Astrocyte of the spinal cord (primary cell): ENCODE results near the gene CTTNBP2NL.
"Not testable (repeated sequence)": the region's sequence is repeated elsewhere in the genome, so short reads cannot be mapped to it uniquely, and the experiment has no call there.

Experiments used
- DNase-seq: peaks from one replicate; pipeline ENCODE4 v3.0.0; 2011; ENCODE audit warnings: low read depth, low spot score
- H3K4me3 ChIP-seq: 2 replicates; pipeline ENCODE4 v1.5.1; 2011; ENCODE audit warnings: low read depth, mild to moderate bottlenecking, low read length, moderate library complexity
- in situ Hi-C: cut with HindIII; loops from 2 replicates; pipeline ENCODE4 v1.10.0; 2017; ENCODE audit warnings: low sequenced_read_pairs
- TF ChIP-seq, protein P1 (sequence below): IDR thresholded peaks from 2 replicates; pipeline ENCODE4 v1.5.1; 2012; ENCODE audit warnings: low read depth, mild to moderate bottlenecking, low read length, inconsistent platforms

The CTTNBP2NL gene

GRCh38 chr1:112465122-112465521 lies 69.1 kb downstream of the CTTNBP2NL start:
- no peak overlapping the region for H3K4me3 ChIP-seq
- TF ChIP-seq, protein P1, sequence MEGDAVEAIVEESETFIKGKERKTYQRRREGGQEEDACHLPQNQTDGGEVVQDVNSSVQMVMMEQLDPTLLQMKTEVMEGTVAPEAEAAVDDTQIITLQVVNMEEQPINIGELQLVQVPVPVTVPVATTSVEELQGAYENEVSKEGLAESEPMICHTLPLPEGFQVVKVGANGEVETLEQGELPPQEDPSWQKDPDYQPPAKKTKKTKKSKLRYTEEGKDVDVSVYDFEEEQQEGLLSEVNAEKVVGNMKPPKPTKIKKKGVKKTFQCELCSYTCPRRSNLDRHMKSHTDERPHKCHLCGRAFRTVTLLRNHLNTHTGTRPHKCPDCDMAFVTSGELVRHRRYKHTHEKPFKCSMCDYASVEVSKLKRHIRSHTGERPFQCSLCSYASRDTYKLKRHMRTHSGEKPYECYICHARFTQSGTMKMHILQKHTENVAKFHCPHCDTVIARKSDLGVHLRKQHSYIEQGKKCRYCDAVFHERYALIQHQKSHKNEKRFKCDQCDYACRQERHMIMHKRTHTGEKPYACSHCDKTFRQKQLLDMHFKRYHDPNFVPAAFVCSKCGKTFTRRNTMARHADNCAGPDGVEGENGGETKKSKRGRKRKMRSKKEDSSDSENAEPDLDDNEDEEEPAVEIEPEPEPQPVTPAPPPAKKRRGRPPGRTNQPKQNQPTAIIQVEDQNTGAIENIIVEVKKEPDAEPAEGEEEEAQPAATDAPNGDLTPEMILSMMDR = no peak
- DNase-seq = peak; percentile 59
- in situ Hi-C loops = no loop called here

- H3K4me3 ChIP-seq = peak overlapping the region; percentile 29
- peak; percentile 94 for DNase-seq
- TF ChIP-seq, protein P1 = peak; percentile 74
- in situ Hi-C loops = no loop called here
These were observed 70.2 kb downstream of the CTTNBP2NL start for GRCh38 chr1:112466078-112466660.

DNA sequence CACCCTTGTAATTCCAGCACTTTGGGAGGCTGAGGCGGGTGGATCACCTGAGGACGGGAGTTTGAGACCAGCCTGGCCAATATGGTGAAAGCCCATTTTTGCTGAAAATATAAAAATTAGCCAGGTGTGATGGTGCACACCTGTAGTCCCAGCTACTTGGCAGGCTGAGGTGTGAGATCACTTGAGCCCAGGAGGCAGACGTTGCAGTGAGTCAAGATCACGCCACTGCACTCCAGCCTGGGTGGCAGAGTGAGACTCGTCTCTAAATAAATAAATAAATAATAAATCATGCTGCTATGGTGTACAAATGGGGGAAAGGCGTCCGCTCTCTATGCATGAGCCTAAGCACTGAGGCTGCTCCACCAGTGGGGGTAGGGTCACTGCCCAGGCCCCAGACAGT lies 74.3 kb downstream of the CTTNBP2NL start:
- H3K4me3 ChIP-seq, in situ Hi-C loops, DNase-seq: not testable (repeated sequence)

- in situ Hi-C loops = no loop called here
- DNase-seq = no peak
- TF ChIP-seq, protein P1 = no peak
- H3K4me3 ChIP-seq = no peak overlapping the region
These were observed 75.0 kb downstream of the CTTNBP2NL start for GRCh38 chr1:112470966-112471365.

- DNase-seq = no peak
- no peak overlapping the region for H3K4me3 ChIP-seq
- in situ Hi-C loops = no loop called here
- TF ChIP-seq, protein P1 = no peak
These were observed 76.1 kb downstream of the CTTNBP2NL start for GRCh38 chr1:112472142-112472541.

DNA sequence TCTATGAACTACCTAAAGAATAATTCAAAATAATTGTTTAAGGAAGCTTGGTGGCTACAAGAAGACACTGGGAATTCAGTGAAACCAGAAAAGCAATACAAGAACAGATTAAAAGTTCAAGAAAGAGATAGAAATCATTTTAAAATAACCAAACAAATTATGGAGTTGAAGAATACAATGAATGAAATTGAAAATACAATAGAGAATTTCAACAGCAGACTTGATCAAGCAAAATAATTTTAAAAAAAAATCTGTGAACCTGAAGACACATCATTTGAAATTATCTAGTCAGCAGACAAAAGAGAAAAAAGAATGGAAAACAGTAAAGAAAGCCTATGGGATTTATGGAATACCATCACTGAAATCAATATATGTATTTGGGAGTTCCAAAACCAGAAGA lies 81.5 kb downstream of the CTTNBP2NL start:
- TF ChIP-seq, protein P1 = no peak
- in situ Hi-C loops = no loop called here
- DNase-seq = no peak
- no peak overlapping the region for H3K4me3 ChIP-seq

- in situ Hi-C loops = no loop called here
These were observed 82.3 kb downstream of the CTTNBP2NL start for GRCh38 chr1:112478314-112478713.

DNA sequence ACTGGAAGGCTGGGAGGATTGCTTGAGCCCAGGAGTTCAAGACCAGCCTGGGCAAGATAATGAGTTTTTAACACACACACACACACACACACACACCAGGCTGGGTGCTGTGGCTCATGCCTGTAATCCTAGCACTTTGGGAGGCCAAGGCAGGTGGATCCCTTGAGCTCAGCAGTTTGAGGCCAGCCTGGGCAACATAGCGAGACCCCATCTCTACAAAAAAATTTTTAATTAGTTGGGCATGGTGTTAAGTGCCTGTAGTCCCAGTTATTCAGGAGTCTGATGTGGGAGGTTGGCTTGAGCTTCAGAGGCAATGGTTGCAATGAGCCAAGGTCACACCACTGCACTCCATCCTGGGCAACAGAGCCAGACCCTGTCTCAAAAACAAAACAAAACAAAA lies 90.0 kb downstream of the CTTNBP2NL start:
- in situ Hi-C loops, DNase-seq, H3K4me3 ChIP-seq: not testable (repeated sequence)

More at GRCh38 chr1:112478314-112478713, 82.3 kb downstream of the CTTNBP2NL start:
- no peak overlapping the region for H3K4me3 ChIP-seq
- TF ChIP-seq, protein P1 = no peak
- no peak for DNase-seq

DNA sequence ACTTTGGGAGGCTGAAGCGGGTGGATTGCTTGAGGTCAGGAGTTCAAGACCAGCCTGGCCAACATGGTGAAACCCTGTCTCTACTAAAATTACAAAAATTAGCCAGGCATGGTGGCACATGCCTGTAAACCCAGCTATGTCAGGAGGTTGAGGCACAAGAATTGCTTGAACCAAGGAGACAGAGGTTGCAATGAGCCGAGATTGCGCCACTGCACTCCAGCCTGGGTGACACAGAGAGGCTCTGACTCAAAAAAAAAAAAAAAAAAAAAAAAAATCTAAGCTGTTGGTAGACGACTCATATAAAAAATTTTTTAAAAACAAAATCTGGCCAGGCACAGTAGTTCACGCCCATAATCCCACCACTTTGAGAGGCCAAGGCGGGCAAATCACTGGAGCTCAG lies 91.7 kb downstream of the CTTNBP2NL start:
- H3K4me3 ChIP-seq, DNase-seq, in situ Hi-C loops: not testable (repeated sequence)
